Activated T-helper 1 cell treated with anti-CD3 and anti-CD28 coated beads, Interleukin-2, amount 50 U/mL, for 16 hours (primary cell): Measurements from ENCODE around the gene IMMP2L.
"Not testable (repeated sequence)": the region's sequence is repeated elsewhere in the genome, so short reads cannot be mapped to it uniquely, and the experiment has no call there.

Experiments
- DNase-seq, 2 donors: peaks; one replicate each; pipeline ENCODE4 v3.0.0-alpha.2; 2020; ENCODE audit warnings: low read depth in 1 of 2, low spot score in 1 of 2

The IMMP2L gene

GRCh38 chr7:110673148-110673547 is 889.1 kb downstream of the IMMP2L start:
- DNase-seq = no peak

- DNase-seq = no peak
These were observed 892.9 kb downstream of the IMMP2L start for GRCh38 chr7:110669410-110669809.

GRCh38 chr7:110664803-110665202 is 897.5 kb downstream of the IMMP2L start:
- no peak for DNase-seq

- not testable (repeated sequence) for DNase-seq
These were observed 901.7 kb downstream of the IMMP2L start for GRCh38 chr7:110660637-110661036.

GRCh38 chr7:110650328-110650727 is 912.0 kb downstream of the IMMP2L start:
- DNase-seq = no peak

GRCh38 chr7:110647266-110647665 is 915.0 kb downstream of the IMMP2L start:
- DNase-seq = no peak

- no peak for DNase-seq
These were observed 915.5 kb downstream of the IMMP2L start for GRCh38 chr7:110646804-110647203.

GRCh38 chr7:110645616-110646015 is 916.7 kb downstream of the IMMP2L start:
- no peak for DNase-seq

- DNase-seq = no peak
These were observed 917.2 kb downstream of the IMMP2L start for GRCh38 chr7:110645060-110645459.

- no peak for DNase-seq
These were observed 925.0 kb downstream of the IMMP2L start for GRCh38 chr7:110637252-110637651.

GRCh38 chr7:110633313-110633712 is 929.0 kb downstream of the IMMP2L start:
- DNase-seq = no peak

GRCh38 chr7:110626414-110626813 is 935.9 kb downstream of the IMMP2L start:
- no peak for DNase-seq

GRCh38 chr7:110625294-110625693 is 937.0 kb downstream of the IMMP2L start:
- no peak for DNase-seq

- DNase-seq = no peak
These were observed 938.9 kb downstream of the IMMP2L start for GRCh38 chr7:110623436-110623835.

- no peak for DNase-seq
These were observed 941.0 kb downstream of the IMMP2L start for GRCh38 chr7:110621289-110621688.

- DNase-seq = no peak
These were observed 942.1 kb downstream of the IMMP2L start for GRCh38 chr7:110620110-110620735.
